Stimulated activated naive CD8-positive, alpha-beta T cell treated with anti-CD3 and anti-CD28 coated beads, Interleukin-15, Interleukin-2, amounts not matched to agents 100 ng/mL and 50 ng/mL, for 24 hours (primary cell): ENCODE measurements around the gene PIK3CD.
"Not testable (repeated sequence)": the region's sequence is repeated elsewhere in the genome, so short reads cannot be mapped to it uniquely, and the experiment has no call there.

Experiments
- H3K27ac Mint-ChIP-seq: one replicate; pipeline ENCODE4 v1.8.0; 2021; ENCODE audit warnings: mild to moderate bottlenecking, mixed read lengths
- H3K27me3 Mint-ChIP-seq: one replicate; pipeline ENCODE4 v1.8.0; 2021; ENCODE audit warnings: mixed read lengths
- H3K36me3 Mint-ChIP-seq: one replicate; pipeline ENCODE4 v1.8.0; 2021; ENCODE audit warnings: low read depth, mixed read lengths
- H3K4me1 Mint-ChIP-seq: one replicate; pipeline ENCODE4 v1.8.0; 2021; ENCODE audit warnings: low read depth, mixed read lengths
- H3K4me3 Mint-ChIP-seq: one replicate; pipeline ENCODE4 v1.8.0; 2021; ENCODE audit warnings: mild to moderate bottlenecking, mixed read lengths
- H3K9me3 Mint-ChIP-seq: one replicate; pipeline ENCODE4 v1.8.0; 2021; ENCODE audit warnings: mixed read lengths

PIK3CD gene

DNA sequence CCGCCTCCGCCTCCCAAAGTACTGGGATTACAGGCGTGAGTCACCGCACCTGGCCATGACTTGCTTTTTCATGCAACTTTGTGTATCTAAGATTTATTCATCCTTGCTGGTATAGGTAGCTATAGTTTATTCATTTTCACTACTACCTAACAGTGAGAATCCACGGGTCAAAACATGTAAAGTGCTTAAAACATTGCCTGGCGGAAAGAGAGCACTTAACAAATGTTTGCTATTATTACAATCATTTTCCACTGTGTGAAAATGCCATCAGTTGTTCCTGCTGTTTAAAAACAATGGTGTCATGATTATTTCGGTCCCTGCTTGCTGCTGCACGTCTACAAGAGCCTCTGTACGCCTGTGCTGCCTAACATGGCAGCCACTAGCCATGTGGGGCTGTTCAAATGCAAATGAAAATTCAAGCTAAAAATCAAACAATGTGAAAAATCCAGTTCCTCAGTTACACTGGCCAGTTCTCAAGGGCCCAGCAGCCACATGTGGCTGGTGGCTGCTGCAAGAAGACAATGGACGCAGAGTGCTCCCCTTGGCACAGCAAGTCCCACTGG, 107.1 kb downstream of the PIK3CD start:
- H3K4me3 Mint-ChIP-seq = no peak overlapping the region
- no peaks in the 10 kb centered on the region for H3K9me3 Mint-ChIP-seq
- peaks cover 8% of the 10 kb centered on the region for H3K4me1 Mint-ChIP-seq
- H3K36me3 Mint-ChIP-seq = peaks cover 14% of the 10 kb centered on the region
- H3K27ac Mint-ChIP-seq = no peak overlapping the region
- no peaks in the 10 kb centered on the region for H3K27me3 Mint-ChIP-seq

DNA sequence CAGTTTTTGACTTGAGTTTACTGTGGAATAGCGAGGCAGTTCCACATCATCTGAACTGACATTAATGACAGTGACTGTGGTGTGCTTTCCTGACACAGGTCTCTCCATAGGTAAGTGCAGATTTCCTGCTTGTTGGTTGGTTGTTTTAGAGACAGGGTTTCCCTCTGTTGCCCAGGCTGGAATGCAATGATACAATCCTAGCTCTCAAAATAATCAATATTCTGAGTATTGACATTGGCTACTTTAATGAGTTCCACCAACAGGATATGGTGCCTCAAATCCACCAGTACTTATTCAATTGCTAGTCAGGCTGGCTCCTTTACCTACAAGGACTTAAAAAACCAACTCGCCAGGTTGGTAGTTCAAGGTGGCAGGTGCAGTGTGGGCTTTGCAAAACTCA, 108.4 kb downstream of the PIK3CD start:
- no peak overlapping the region for H3K27ac Mint-ChIP-seq
- H3K9me3 Mint-ChIP-seq = no peaks in the 10 kb centered on the region
- no peak overlapping the region for H3K4me3 Mint-ChIP-seq
- peaks cover 8% of the 10 kb centered on the region for H3K4me1 Mint-ChIP-seq
- H3K36me3 Mint-ChIP-seq = peaks cover 12% of the 10 kb centered on the region
- H3K27me3 Mint-ChIP-seq = no peaks in the 10 kb centered on the region

DNA sequence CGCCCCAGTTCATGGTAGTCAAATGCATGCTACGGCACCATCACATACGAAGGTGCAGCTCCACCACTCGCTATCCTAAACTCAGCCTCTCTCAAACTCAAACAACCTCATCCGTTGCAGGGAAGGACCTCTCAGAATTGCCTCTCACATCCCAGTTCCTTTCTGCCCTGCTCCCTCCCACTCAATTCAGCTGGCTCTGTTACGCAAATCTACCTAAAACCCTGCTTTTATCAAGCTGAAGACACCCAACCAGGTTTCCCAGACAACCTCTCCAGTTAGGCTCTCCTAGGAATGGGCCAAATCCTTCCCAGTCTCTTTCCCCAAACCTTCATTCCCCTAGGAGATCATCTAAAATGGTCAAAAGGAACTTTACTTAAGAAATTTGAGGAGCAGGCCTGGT, 109.3 kb downstream of the PIK3CD start:
- Mint-ChIP-seq H3K4me1 (peaks cover 8% of the 10 kb centered on the region), H3K9me3 (no peaks in the 10 kb centered on the region), H3K4me3 (no peak overlapping the region), H3K27ac (no peak overlapping the region), H3K27me3 (no peaks in the 10 kb centered on the region), H3K36me3 (peaks cover 3% of the 10 kb centered on the region)

DNA sequence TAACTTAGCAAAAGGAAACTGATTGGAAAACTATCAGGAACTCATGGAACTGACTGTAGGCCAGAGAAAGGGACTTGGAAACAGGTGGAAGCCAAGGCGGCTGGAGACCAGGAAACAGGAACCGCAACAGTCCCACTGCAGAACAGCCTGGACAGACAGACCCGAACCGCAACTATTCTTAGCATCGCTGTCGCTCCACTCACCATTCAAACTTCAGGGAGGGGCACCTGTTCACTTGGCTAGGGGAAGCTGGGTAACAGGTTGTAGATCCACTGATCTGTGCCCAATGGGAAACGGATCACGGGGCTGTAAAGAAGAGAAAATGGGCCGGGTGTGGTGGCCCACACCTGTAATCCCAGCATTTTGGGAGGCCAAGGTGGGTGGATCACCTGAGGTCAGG, 110.3 kb downstream of the PIK3CD start:
- Mint-ChIP-seq H3K4me3 (no peak overlapping the region), H3K4me1 (peaks cover 8% of the 10 kb centered on the region), H3K9me3 (no peaks in the 10 kb centered on the region), H3K27me3 (no peaks in the 10 kb centered on the region), H3K27ac (no peak overlapping the region), H3K36me3 (peaks cover 3% of the 10 kb centered on the region)

DNA sequence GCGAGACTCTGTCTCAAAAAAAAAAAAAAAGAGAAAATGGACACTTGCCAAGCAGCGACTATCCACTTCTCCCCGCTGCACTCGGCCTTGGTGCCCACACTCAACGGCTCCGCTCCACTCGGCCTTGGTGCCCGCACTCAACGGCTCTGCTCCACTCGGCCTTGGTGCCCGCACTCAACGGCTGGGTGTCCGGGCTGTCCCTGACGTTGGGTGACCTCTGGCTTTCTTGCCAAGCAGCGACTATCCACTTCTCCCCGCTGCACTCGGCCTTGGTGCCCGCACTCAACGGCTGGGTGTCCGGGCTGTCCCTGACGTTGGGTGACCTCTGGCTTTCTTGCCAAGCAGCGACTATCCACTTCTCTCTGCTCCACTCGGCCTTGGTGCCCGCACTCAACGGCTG, 110.9 kb downstream of the PIK3CD start:
- not testable (repeated sequence) for H3K36me3 Mint-ChIP-seq, H3K27ac Mint-ChIP-seq, H3K4me1 Mint-ChIP-seq, H3K9me3 Mint-ChIP-seq, H3K27me3 Mint-ChIP-seq, H3K4me3 Mint-ChIP-seq

DNA sequence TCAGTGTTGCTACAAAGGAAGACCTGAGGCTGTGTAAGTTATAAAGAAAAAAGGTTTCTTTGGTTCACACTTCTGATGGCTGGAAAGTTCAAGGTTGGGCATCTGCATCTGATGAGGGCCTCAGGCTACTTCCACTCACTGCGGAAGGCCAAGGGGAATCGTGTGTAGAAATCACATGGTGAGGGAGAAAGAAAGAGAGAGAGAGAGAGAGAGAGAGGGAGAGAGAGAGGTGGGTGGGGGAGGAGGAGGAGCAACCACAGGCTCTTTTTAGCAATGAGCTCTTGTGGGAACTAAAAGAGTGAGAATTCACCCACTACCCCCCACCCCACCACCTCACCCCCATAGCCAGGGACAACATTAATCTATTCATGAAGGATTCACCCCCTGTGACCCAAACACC, 112.4 kb downstream of the PIK3CD start:
- Mint-ChIP-seq H3K4me3 (no peak overlapping the region), H3K27me3 (no peaks in the 10 kb centered on the region), H3K27ac (no peak overlapping the region)

DNA sequence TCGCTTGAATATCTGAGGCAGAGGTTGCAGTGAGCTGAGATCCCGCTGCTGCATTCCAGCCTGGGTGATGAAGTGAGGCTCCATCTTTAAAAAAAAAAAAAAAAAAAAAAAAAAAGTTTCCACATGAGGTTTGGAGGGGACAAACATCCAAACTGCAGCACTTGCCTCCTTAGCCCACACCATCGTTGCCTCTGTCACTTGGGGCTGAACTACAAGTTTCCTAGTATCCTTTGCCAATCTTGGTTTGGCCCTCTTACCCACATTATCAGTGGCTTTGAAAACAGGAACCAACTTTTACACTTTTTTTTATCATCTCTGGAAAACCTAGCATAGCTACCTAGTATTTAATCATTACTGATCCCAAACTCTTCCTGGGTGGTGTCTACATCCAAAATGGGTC, 113.0 kb downstream of the PIK3CD start:
- peaks cover 3% of the 10 kb centered on the region for H3K36me3 Mint-ChIP-seq
- peaks cover 3% of the 10 kb centered on the region for H3K4me1 Mint-ChIP-seq
- no peak overlapping the region for H3K27ac Mint-ChIP-seq
- no peaks in the 10 kb centered on the region for H3K27me3 Mint-ChIP-seq
- no peak overlapping the region for H3K4me3 Mint-ChIP-seq
- no peaks in the 10 kb centered on the region for H3K9me3 Mint-ChIP-seq

More for the DNA sequence above, 112.4 kb downstream of the PIK3CD start:
- Mint-ChIP-seq H3K4me1 (peaks cover 3% of the 10 kb centered on the region), H3K9me3 (no peaks in the 10 kb centered on the region), H3K36me3 (peaks cover 3% of the 10 kb centered on the region)

DNA sequence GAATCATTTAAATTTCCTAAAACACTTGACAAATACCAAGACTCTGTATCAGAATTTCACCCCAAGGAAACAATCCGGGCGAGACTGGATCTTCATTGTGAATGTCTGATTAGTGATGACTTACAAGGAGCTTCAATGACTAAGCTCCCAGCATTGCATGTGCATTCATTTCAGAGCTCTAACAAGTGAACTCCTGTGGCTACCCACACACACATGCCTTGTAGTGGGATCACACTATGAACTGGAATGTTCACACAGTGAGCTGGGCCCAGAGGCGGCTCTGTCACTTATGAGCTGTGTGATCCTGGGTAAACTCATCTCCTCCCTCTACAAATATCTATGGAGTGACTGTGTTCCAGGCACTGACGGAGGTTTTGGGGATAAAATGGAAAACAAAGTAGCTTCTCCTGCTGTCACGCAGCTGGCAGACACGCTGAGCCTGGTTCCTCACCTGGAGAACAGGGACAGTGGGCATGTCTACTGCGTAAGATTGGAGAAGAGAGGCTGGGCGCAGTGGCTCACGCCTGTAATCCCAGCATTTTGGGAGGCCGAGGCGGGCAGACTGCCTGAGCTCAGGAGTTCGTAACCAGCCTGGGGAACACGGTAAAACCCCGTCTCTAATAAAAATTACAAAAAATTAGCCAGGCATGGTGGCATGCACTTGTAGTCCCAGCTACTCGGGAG, 115.4 kb downstream of the PIK3CD start:
- Mint-ChIP-seq H3K36me3 (peaks cover under 1% of the 10 kb centered on the region), H3K27me3 (no peaks in the 10 kb centered on the region), H3K27ac (no peak overlapping the region), H3K9me3 (no peaks in the 10 kb centered on the region), H3K4me1 (no peaks in the 10 kb centered on the region), H3K4me3 (no peak overlapping the region)

DNA sequence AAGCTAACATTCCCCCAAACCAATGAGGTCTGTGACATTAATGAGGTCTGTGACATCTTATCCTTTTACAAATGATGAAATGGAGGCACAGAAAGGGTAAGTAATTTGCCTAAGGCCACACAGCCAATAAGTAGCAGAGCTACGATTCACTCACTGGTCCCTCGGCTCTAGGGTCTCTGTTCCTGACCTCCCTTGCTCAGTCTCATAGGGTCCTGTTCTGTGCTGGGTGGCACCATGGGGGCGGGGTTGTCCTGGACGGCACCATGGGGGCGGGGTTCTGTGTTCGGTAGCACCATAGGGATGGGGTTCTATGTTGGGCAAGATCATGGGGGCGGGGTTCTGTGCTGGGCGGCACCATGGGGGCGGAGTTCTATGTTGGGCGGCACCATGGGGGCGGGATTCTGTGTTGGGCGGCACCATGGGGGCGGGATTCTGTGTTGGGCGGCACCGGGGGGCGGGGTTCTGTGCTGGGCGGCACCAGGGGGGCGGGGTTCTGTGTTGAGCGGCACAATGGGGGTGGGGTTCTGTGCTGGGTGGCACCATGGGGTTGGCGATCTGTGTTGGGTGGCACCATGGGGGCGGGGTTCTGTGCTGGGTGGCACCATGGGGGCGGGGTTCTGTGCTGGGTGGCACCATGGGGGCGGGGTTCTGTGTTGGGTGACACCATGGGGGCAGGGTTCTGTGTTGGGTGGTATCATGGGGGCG, 116.6 kb downstream of the PIK3CD start:
- peaks cover 11% of the 10 kb centered on the region for H3K36me3 Mint-ChIP-seq
- H3K9me3 Mint-ChIP-seq = no peaks in the 10 kb centered on the region
- no peak overlapping the region for H3K27ac Mint-ChIP-seq
- H3K27me3 Mint-ChIP-seq = no peaks in the 10 kb centered on the region
- no peaks in the 10 kb centered on the region for H3K4me1 Mint-ChIP-seq
- H3K4me3 Mint-ChIP-seq = no peak overlapping the region

DNA sequence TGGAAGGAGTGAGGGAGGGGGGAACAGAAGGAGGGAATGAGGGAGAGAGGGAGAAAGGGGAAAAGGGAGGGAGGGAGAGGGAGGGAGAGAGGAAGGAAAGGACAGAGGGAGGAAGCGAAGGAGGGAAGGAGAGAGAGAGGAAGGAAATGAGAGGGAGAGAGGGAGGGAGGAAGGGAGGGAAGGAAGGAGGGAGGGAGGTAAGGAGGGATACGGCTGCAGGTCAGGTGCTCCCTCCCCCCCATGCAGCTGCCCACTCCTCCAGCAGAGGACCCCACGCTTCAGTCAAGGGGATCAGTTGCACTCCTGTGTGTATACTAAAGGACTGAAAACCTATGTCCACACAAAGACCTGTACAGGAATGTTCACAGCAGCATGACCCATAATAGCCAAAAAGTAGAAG, 117.5 kb downstream of the PIK3CD start:
- peaks cover 16% of the 10 kb centered on the region for H3K36me3 Mint-ChIP-seq
- no peak overlapping the region for H3K27ac Mint-ChIP-seq
- H3K9me3 Mint-ChIP-seq = no peaks in the 10 kb centered on the region
- peaks cover 4% of the 10 kb centered on the region for H3K4me1 Mint-ChIP-seq
- H3K27me3 Mint-ChIP-seq = no peaks in the 10 kb centered on the region
- no peak overlapping the region for H3K4me3 Mint-ChIP-seq

DNA sequence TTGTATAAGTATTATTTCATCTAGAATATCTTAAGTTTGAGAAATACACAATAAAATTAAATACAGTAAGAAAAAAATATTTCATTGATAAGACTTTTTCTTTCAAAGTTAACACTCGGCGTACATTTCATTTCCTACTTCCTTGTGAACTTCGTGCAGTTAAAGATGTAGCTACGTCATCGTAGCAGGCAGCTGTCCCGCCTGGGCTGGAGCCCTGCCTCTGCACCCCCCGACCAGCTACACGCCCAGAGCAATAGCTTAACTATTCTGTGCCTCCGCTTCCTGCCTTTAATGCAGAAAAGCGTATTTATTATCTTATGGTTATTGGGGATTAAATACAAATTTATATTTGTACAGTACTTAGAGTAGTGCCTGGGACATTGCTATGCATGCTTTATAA, 118.8 kb downstream of the PIK3CD start:
- H3K27me3 Mint-ChIP-seq = no peaks in the 10 kb centered on the region
- peaks cover 9% of the 10 kb centered on the region for H3K4me1 Mint-ChIP-seq
- no peaks in the 10 kb centered on the region for H3K9me3 Mint-ChIP-seq
- H3K36me3 Mint-ChIP-seq = peaks cover 16% of the 10 kb centered on the region
- no peak overlapping the region for H3K4me3 Mint-ChIP-seq
- no peak overlapping the region for H3K27ac Mint-ChIP-seq

DNA sequence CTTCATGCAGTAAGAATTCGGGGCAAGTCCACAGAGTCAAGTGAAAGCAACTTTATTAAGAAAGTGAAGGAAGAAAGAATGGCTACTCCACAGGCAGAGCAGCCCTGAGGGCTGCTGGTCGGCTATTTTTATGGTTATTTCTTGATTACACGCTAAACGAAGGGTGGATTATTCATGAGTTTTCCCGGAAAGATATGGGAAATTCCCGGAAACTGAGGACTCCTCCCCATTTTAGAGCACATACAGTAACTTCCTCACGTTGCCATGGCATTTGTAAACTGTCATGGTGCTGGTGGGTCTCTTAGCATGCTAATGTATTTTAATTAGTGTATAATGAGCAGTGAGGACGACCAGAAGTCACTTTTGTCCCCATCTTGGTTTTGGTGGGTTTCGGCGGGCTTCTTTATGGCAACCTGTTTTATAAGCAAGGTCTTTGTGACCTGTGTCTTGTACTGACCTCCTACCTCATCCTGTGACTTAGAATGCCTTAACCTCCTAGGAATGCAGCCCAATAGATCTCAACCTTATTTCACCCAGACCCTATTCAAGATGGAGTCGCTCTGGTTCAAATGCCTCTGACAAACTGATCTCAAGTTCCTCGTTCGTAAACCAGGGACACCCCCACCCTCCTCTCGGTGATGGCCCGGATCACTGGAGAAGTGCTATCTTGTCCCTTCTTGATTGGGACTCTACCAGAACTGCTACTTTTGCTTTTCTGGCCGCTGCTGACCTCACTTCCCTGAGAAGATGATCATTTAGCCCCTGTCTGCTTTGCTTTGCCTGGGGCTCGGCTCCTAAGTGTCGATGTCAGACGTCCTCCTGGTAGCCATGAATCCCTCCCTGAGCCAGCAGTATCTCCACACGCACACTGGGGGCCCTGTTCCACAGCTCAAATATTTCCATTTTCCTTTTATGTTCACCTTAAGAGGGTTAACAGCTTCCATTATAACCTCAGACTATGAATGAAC, 123.5 kb downstream of the PIK3CD start:
- H3K4me3 Mint-ChIP-seq = no peak overlapping the region

DNA sequence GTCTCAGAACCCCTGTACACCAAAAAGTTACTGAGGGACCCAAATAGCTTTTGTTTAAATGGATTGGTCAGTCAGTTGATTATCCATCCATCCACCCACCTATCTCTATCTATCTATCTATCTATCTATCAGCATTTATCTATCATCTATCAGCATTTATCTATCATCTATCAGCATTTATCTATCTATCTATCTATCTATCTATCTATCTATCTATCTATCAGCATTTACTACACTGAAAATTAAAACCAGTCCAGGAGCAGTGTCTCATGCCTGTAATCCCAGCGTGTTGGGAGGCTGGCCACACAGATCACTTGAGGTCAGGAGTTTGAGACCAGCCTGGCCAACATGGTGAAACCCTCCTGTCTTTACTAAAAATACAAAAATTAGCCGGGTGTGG, 125.2 kb downstream of the PIK3CD start:
- peaks cover 16% of the 10 kb centered on the region for H3K36me3 Mint-ChIP-seq
- H3K27ac Mint-ChIP-seq = no peak overlapping the region
- no peaks in the 10 kb centered on the region for H3K9me3 Mint-ChIP-seq
- H3K4me3 Mint-ChIP-seq = no peak overlapping the region
- no peaks in the 10 kb centered on the region for H3K27me3 Mint-ChIP-seq
- peaks cover 13% of the 10 kb centered on the region for H3K4me1 Mint-ChIP-seq

More for the DNA sequence above, 123.5 kb downstream of the PIK3CD start:
- Mint-ChIP-seq H3K36me3 (peaks cover 16% of the 10 kb centered on the region), H3K27me3 (no peaks in the 10 kb centered on the region), H3K27ac (no peak overlapping the region), H3K9me3 (no peaks in the 10 kb centered on the region), H3K4me1 (peaks cover 13% of the 10 kb centered on the region)
